ENCODE results near the gene PLCB1. TPM values are rescaled to one million over a fixed set of nuclear protein-coding genes. Genes with fewer than 3 reads are reported as not detected.

PLCB1 gene
- total RNA-seq, 2 experiments from 2014 or later = 2.2 to 2.8 TPM

GRCh38 chr20:8254911-8255582 is 123.0 kb downstream of the PLCB1 start:
- Mint-ChIP-seq H3K9me3 (no peaks in the 10 kb centered on the region), H3K27ac (no peak overlapping the region), H3K27me3 (no peaks in the 10 kb centered on the region), H3K4me3 (no peak overlapping the region), H3K36me3 (no peaks in the 10 kb centered on the region), H3K4me1 (peaks cover 4% of the 10 kb centered on the region)
- DNase-seq = no peak

GRCh38 chr20:8255945-8256632 is 124.0 kb downstream of the PLCB1 start:
- Mint-ChIP-seq H3K27ac (no peak overlapping the region), H3K4me3 (no peak overlapping the region), H3K4me1 (peaks cover 4% of the 10 kb centered on the region), H3K27me3 (no peaks in the 10 kb centered on the region), H3K9me3 (no peaks in the 10 kb centered on the region), H3K36me3 (no peaks in the 10 kb centered on the region)
- no peak for DNase-seq

DNA sequence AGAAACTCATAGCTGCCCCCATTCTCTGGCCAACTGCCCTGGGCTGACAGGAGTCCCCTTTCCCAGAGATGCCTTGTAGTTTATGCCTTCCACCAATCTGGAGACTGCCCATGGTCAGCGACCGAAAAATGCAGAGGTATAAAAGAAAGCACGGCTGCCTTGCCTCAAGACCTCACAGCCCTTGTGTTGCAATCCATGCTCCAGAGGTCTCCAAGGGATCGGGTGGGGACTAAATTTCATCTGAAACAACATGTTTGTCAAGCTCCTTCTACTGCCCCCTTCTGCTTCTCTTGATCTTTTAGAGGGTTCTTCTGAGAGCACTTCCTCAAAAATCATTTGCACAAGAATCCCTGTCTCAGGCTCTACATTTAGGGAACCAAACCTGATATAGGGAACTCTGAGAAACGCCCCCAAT is 128.8 kb downstream of the PLCB1 start:
- H3K36me3 Mint-ChIP-seq = no peaks in the 10 kb centered on the region
- H3K9me3 Mint-ChIP-seq = no peaks in the 10 kb centered on the region
- DNase-seq = no peak
- peaks cover 2% of the 10 kb centered on the region for H3K4me1 Mint-ChIP-seq
- no peaks in the 10 kb centered on the region for H3K27me3 Mint-ChIP-seq
- H3K27ac Mint-ChIP-seq = no peak overlapping the region
- H3K4me3 Mint-ChIP-seq = no peak overlapping the region

DNA sequence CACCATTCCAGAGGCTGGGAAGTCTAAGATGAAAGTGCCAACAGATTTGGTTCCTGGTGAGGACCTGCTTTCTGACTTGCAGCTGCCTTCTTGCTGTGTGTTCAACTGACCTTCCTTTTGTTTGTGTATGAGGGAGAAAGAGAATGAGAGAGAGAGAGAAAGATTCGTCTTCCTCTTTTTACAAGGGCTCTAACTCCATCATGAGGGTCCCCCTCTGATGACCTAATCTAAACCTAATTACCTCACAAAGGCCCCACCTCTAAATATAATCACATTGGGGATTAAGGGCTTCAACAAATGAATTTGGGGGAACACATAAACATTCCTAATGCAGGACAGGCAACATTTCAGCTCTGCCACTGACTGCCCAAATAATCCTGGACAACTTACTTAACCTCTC is 130.7 kb downstream of the PLCB1 start:
- DNase-seq = no peak
- no peak overlapping the region for H3K4me3 Mint-ChIP-seq
- H3K27ac Mint-ChIP-seq = no peak overlapping the region
- no peaks in the 10 kb centered on the region for H3K27me3 Mint-ChIP-seq
- no peaks in the 10 kb centered on the region for H3K4me1 Mint-ChIP-seq
- no peaks in the 10 kb centered on the region for H3K9me3 Mint-ChIP-seq
- H3K36me3 Mint-ChIP-seq = no peaks in the 10 kb centered on the region

DNA sequence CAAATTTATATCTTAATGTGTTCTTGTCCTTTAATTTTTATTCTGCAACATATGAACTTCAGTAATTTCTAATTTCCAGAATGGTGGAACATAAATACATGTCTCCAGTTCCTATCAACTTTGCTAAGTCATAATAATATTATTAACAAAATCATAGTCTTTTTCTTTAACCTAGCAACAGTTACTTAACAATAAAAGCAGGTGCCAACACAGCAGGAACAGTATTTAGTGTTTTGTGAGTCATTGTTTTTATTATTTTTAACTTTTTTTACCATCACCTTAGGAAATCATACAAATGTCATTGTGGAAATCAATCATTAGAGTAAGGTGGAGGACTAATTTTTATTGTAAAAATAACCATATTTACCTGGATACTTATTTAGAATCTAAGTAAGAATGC is 133.5 kb downstream of the PLCB1 start:
- no peaks in the 10 kb centered on the region for H3K4me1 Mint-ChIP-seq
- no peak overlapping the region for H3K27ac Mint-ChIP-seq
- H3K36me3 Mint-ChIP-seq = no peaks in the 10 kb centered on the region
- H3K4me3 Mint-ChIP-seq = no peak overlapping the region
- H3K9me3 Mint-ChIP-seq = no peaks in the 10 kb centered on the region
- DNase-seq = no peak
- H3K27me3 Mint-ChIP-seq = peaks cover 8% of the 10 kb centered on the region

- H3K4me1 Mint-ChIP-seq = peaks cover 5% of the 10 kb centered on the region
- no peak for DNase-seq
- H3K36me3 Mint-ChIP-seq = no peaks in the 10 kb centered on the region
- peaks cover 10% of the 10 kb centered on the region for H3K27me3 Mint-ChIP-seq
- H3K4me3 Mint-ChIP-seq = no peak overlapping the region
- no peak overlapping the region for H3K27ac Mint-ChIP-seq
- H3K9me3 Mint-ChIP-seq = no peaks in the 10 kb centered on the region
Measured at GRCh38 chr20:8267009-8267408, 134.9 kb downstream of the PLCB1 start.

- no peak overlapping the region for H3K4me3 Mint-ChIP-seq
Measured at GRCh38 chr20:8271727-8272126, 139.7 kb downstream of the PLCB1 start.

DNA sequence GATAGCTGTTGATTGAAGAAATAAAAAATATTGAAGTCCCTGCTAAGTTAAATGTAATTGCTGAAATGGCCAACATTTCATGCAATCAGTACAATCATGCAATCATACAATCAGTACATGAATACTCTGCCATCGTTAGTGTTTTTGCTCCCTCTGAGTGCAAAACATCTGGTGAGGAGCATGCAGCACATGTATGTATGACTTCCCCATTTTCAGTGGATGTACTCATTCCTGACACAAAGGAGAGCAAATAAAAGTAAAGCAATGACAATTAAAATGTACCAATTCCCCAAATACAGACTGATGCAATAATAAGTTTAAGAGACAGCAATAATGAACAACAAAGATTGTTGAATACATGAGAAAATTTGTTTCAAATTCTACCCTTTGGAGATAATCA is 140.7 kb downstream of the PLCB1 start:
- H3K9me3 Mint-ChIP-seq = no peaks in the 10 kb centered on the region
- no peaks in the 10 kb centered on the region for H3K36me3 Mint-ChIP-seq
- H3K27ac Mint-ChIP-seq = no peak overlapping the region
- DNase-seq = no peak
- H3K4me3 Mint-ChIP-seq = no peak overlapping the region
- H3K4me1 Mint-ChIP-seq = peaks cover 15% of the 10 kb centered on the region
- H3K27me3 Mint-ChIP-seq = peaks cover 32% of the 10 kb centered on the region

More at GRCh38 chr20:8271727-8272126, 139.7 kb downstream of the PLCB1 start:
- Mint-ChIP-seq H3K4me1 (peaks cover 15% of the 10 kb centered on the region), H3K27me3 (peaks cover 32% of the 10 kb centered on the region), H3K27ac (no peak overlapping the region), H3K36me3 (no peaks in the 10 kb centered on the region), H3K9me3 (no peaks in the 10 kb centered on the region)
- DNase-seq = no peak

DNA sequence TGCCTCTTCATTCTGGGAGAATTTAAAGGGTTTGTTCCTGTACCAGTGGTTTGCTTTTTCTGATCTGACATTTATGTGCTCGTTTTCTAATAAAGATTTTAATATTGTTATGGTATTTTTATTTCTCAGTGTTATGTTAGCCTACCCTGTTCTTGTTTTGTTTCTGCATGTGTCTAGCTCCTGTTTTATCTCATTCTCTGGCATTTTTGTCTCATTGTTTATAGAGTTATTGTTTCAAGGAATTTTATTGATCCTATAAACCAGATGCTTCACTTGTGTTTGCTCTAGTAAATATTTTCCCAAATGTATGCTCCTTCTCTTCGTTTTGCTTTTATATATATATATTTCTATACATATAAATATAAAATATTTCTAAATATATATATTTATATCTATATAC is 152.8 kb downstream of the PLCB1 start:
- DNase-seq = no peak
- no peaks in the 10 kb centered on the region for H3K36me3 Mint-ChIP-seq
- H3K27me3 Mint-ChIP-seq = no peaks in the 10 kb centered on the region
- H3K4me1 Mint-ChIP-seq = no peaks in the 10 kb centered on the region
- no peaks in the 10 kb centered on the region for H3K9me3 Mint-ChIP-seq
- H3K27ac Mint-ChIP-seq = no peak overlapping the region
- H3K4me3 Mint-ChIP-seq = no peak overlapping the region

DNA sequence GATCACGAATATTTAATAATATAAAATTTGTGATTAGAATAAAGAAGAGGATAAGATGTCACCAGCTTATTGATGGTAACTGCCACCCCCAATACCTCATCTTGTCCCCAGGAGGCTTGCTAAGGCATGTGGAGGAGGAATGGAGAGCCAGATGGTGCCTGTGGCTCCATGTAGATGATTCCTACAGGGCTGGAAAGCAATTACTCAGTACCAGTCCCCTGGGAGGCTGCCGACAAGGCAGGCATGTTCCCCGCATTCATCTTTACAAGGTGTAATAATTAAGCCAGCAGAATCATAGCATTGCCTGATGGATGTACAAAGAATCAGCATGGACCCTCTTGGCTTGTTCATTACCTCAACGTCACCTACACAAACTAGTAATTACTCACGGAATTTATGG is 155.3 kb downstream of the PLCB1 start:
- H3K27ac Mint-ChIP-seq = no peak overlapping the region
- H3K9me3 Mint-ChIP-seq = no peaks in the 10 kb centered on the region
- H3K4me3 Mint-ChIP-seq = no peak overlapping the region
- no peaks in the 10 kb centered on the region for H3K4me1 Mint-ChIP-seq
- H3K36me3 Mint-ChIP-seq = no peaks in the 10 kb centered on the region
- DNase-seq = no peak
- H3K27me3 Mint-ChIP-seq = no peaks in the 10 kb centered on the region

GRCh38 chr20:8291200-8291599 is 159.1 kb downstream of the PLCB1 start:
- H3K27me3 Mint-ChIP-seq = no peaks in the 10 kb centered on the region
- H3K4me1 Mint-ChIP-seq = no peaks in the 10 kb centered on the region
- no peak overlapping the region for H3K4me3 Mint-ChIP-seq
- H3K9me3 Mint-ChIP-seq = no peaks in the 10 kb centered on the region
- no peaks in the 10 kb centered on the region for H3K36me3 Mint-ChIP-seq
- H3K27ac Mint-ChIP-seq = no peak overlapping the region
- no peak for DNase-seq

GRCh38 chr20:8291873-8292272 is 159.8 kb downstream of the PLCB1 start:
- H3K4me3 Mint-ChIP-seq = no peak overlapping the region
- no peaks in the 10 kb centered on the region for H3K36me3 Mint-ChIP-seq
- H3K27me3 Mint-ChIP-seq = no peaks in the 10 kb centered on the region
- H3K27ac Mint-ChIP-seq = no peak overlapping the region
- H3K9me3 Mint-ChIP-seq = no peaks in the 10 kb centered on the region
- no peak for DNase-seq
- H3K4me1 Mint-ChIP-seq = no peaks in the 10 kb centered on the region

DNA sequence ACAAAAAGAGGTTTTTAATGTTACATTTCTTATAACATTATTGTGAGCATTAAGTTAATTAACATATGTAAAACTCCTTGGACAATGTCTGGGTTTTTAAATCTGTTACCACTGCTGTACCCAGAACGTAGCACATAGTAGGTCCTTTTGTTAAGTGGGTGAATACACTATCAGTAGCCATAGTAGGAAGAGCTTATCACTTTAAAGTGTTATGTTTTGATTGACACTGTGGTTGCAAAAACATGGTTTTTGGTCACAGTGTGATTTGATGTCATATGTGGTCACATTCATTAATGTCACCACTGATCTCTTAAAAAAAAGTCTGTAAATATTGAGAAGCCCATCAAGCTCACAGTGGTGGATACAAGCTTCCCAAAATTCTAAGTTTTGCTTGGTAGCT is 160.7 kb downstream of the PLCB1 start:
- no peaks in the 10 kb centered on the region for H3K36me3 Mint-ChIP-seq
- H3K4me3 Mint-ChIP-seq = no peak overlapping the region
- H3K27ac Mint-ChIP-seq = no peak overlapping the region
- no peak for DNase-seq
- H3K27me3 Mint-ChIP-seq = no peaks in the 10 kb centered on the region
- no peaks in the 10 kb centered on the region for H3K9me3 Mint-ChIP-seq
- H3K4me1 Mint-ChIP-seq = no peaks in the 10 kb centered on the region

DNA sequence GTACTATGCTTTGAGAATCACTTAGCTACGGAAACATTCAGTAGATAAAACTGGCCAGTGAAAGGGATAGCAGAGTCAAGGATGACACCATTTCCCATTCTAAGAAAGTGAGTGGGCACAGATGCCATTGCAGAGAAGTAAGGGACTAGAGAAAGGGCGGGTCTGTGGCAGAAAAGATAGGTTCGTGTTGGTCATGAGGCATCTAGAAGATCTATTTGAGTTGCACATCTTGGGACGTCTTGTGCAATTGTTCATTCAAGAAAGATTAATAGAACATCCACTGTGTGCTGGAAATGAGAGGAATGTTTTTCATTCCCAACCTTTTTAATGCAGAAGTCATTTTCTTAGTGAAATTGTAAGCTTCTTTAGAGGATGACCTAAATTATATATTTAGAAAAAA is 161.7 kb downstream of the PLCB1 start:
- H3K36me3 Mint-ChIP-seq = no peaks in the 10 kb centered on the region
- no peaks in the 10 kb centered on the region for H3K9me3 Mint-ChIP-seq
- no peaks in the 10 kb centered on the region for H3K27me3 Mint-ChIP-seq
- no peak overlapping the region for H3K27ac Mint-ChIP-seq
- DNase-seq = no peak
- no peak overlapping the region for H3K4me3 Mint-ChIP-seq
- no peaks in the 10 kb centered on the region for H3K4me1 Mint-ChIP-seq

GRCh38 chr20:8296536-8296935 is 164.5 kb downstream of the PLCB1 start:
- no peaks in the 10 kb centered on the region for H3K27me3 Mint-ChIP-seq
- no peak overlapping the region for H3K4me3 Mint-ChIP-seq
- DNase-seq = no peak
- no peaks in the 10 kb centered on the region for H3K9me3 Mint-ChIP-seq
- no peaks in the 10 kb centered on the region for H3K36me3 Mint-ChIP-seq
- no peak overlapping the region for H3K27ac Mint-ChIP-seq
- H3K4me1 Mint-ChIP-seq = no peaks in the 10 kb centered on the region

GRCh38 chr20:8298426-8299043 is 166.5 kb downstream of the PLCB1 start:
- no peaks in the 10 kb centered on the region for H3K27me3 Mint-ChIP-seq
- no peak overlapping the region for H3K4me3 Mint-ChIP-seq
- no peak for DNase-seq
- H3K36me3 Mint-ChIP-seq = no peaks in the 10 kb centered on the region
- no peak overlapping the region for H3K27ac Mint-ChIP-seq
- no peaks in the 10 kb centered on the region for H3K9me3 Mint-ChIP-seq
- no peaks in the 10 kb centered on the region for H3K4me1 Mint-ChIP-seq
